H1 (cell line): Measurements from ENCODE around the gene FANCF. TPM values are rescaled to one million over a fixed set of nuclear protein-coding genes. Genes with fewer than 3 reads are reported as not detected.

ENCODE experiments used
- ASH2L ChIP-seq: fragments of 200-600, 300-600 bp; sonication (generic); IDR thresholded peaks from one replicate; pipeline ENCODE4 v1.7.1; 2017; ENCODE audit warnings: low read length
- CBX5 ChIP-seq: fragments of 300-800, 300-1000 bp; sonication (generic); IDR thresholded peaks from 2 replicates; pipeline ENCODE4 v1.7.1; 2016; ENCODE audit warnings: antibody characterized with exemption, low read length, low read depth
- CHD2 ChIP-seq: IDR thresholded peaks from 2 replicates; pipeline ENCODE4 v1.6.1; 2012; ENCODE audit warnings: low read length, improper control_type of control experiment
- EGR1 ChIP-seq: IDR thresholded peaks from 2 replicates; pipeline ENCODE4 v1.6.1; 2011; ENCODE audit warnings: low read depth, low read length, borderline replicate concordance
- EZH2 ChIP-seq: fragments of 200-600 bp; sonication (generic); IDR thresholded peaks from 2 replicates; pipeline ENCODE4 v1.7.1; 2012; ENCODE audit warnings: low read depth, mild to moderate bottlenecking, moderate library complexity, low read length, inconsistent platforms; ENCODE audit not compliant: severe bottlenecking
- MAX ChIP-seq: IDR thresholded peaks from 2 replicates; pipeline ENCODE4 v1.6.1; 2012; ENCODE audit warnings: inconsistent platforms
- SUZ12 ChIP-seq: fragments of 200-600 bp; sonication (generic); IDR thresholded peaks from 2 replicates; pipeline ENCODE4 v1.6.1; 2012; ENCODE audit warnings: mild to moderate bottlenecking, inconsistent platforms, low read length, moderate library complexity, mixed read lengths
- polyA plus RNA-seq, 7 experiments: library from polyadenylated mRNA; depleted of rRNA in 3 of 7; stranded (reverse) in 5 of 7; unstranded in 2 of 7; fragments of >200 nt in 5 of 7; fragments of 200-250 nt in 2 of 7; gene quantifications; 1 replicate in 5 of 7; 2 replicates in 1 of 7; 4 replicates in 1 of 7; pipeline versions ENCODE4 v1.2.1 to v1.2.3, GENCODE V29; 2011 to 2013; ENCODE audit warnings: missing spikeins in 2 of 7, mixed read lengths in 2 of 7
- total RNA-seq: library from RNA; stranded (reverse); fragmentation: NEBNext Ultra II Directional; extraction: Animal tissue kit (Norgen Biotek cat#: 25700); gene quantifications from 2 replicates; pipeline ENCODE4 v1.2.1, GENCODE V29; 2021

Gene FANCF
- total and polyA plus RNA-seq, 2 of the 8 experiments (the other 6 are each of a cell fraction or from before 2014, with no cell fraction given), result 10.0 to 29.4 TPM

- TF ChIP-seq CBX5 (no peak), EZH2 (peak; percentile 32), SUZ12 (peak; percentile 40; the same call in 1 of the 2 replicates), MAX (0 out of 2 replicates have a peak, but pooled peaks have one; percentile 28), ASH2L (peak; percentile 86), CHD2 (no peak), EGR1 (peak; percentile 44; the same call in 1 of the 2 replicates)
These were observed 41.2 kb upstream of the FANCF start (continued) for GRCh38 chr11:22666688-22667439.
